Measurements from ENCODE around the gene TNIK.
A peak's percentile ranks its signal among the peaks of the same experiment; 100 is the strongest.
"Not testable (repeated sequence)": the region's sequence is repeated elsewhere in the genome, so short reads cannot be mapped to it uniquely, and the experiment has no call there.

Gene TNIK

GRCh38 chr3:171383206-171384018 lies 76.8 kb downstream of the TNIK start:
- DNase-seq (ENCODE audit: low spot score): no peak

GRCh38 chr3:171382347-171382746 lies 77.9 kb downstream of the TNIK start:
- DNase-seq (ENCODE audit: low spot score): not testable (repeated sequence)

- no peak for DNase-seq (ENCODE audit: low spot score)
Measured at GRCh38 chr3:171380711-171381425, 79.3 kb downstream of the TNIK start.

GRCh38 chr3:171379961-171380483 lies 80.2 kb downstream of the TNIK start:
- no peak for DNase-seq (ENCODE audit: low spot score)

DNA sequence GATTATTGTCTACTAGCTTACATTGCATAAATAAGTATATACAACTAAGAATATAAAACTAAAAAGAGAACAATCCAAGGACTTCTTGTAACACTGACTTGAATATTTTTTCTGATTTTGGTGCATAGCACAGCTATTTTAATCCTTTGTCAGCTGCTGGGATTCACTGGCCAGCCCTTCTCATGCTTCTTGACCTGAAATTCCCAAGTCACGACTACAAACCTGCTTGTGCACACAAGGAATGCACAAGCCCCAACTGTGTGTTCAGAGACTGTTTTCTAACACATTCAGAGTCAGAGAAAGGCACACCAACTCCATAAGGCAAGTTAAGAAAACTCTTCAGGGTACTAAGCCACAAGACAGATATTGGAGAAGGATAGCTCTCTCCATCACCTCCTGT lies 80.9 kb downstream of the TNIK start:
- no peak for DNase-seq (ENCODE audit: low spot score)

GRCh38 chr3:171378586-171378985 lies 81.6 kb downstream of the TNIK start:
- DNase-seq (ENCODE audit: low spot score): no peak

DNA sequence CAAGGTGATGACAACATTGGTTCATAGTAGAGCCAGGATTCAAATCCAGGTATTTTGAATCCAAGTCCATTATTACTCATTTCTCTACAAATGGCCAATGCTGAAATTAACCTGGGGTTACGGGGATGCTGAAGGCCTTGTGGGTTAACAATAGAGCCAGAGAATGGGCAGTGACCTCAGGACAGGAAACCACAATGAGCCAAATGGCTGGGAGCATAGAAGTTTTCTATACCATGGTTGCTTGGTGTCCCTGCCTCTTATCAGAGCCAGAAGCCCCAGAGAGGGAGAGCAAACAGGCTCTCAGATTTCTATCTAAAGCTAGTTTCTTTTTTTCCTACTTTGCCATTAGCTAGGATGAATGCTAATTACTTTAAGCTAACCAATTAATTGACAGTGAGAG lies 82.3 kb downstream of the TNIK start:
- DNase-seq (ENCODE audit: low spot score): no peak

DNA sequence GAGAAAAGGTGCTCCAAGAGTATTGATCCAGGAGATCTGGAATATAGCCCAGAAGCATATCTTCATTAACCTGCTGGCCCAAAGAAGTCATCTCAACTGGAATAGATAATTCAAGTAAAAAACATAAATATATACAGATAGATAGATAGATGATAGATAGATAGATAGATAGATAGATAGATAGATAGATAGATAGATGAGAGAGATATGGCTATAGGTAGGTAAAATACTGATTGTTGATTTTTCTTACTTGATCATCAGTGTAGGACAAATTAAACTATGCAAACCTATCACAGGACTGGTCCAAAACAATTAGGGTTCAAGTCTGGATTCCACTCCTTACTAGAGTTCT lies 83.6 kb downstream of the TNIK start:
- no peak for DNase-seq (ENCODE audit: low spot score)

DNA sequence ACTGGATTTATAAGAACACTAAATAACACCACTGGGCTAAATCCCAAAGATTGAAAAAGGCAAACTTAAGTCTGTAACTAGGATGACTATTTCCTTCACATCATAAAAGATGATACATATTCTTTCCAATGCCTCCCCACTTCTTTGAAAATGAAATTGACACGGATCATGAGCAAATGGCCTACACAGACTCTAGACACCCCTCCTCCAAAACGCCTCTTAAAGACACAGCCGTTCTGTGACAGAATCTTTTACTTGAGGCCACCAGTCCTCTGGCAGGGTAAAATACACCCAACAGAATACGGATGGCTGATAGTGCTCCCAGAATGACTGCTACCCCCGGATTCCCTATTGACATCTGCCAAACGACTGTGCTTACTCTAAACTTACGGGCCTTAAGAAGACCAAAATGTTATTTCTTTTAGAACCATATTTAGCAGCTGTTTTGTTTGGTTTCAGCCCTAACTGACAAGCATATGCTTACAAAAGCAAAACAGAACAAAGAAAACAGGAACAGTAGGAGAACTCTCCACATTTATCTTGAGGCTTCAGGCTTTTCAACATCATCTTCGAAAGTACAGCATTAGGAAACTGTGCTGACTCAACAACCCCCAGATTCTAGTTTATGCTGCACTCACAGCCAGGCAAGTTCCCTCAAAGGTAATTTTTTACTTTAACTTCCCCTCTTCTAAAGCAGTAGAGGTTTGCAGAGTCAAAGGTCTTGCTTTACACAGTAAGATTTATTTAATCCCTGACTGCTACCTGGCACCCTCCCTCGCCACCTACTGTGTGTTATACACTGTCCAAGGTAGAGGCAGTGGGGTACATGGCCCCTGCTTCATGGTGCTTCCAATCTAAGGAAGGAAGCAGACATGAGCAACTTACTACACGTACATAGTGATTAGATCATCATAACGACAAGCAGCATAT lies 84.3 kb downstream of the TNIK start:
- DNase-seq (ENCODE audit: low spot score): peak; percentile 10

DNA sequence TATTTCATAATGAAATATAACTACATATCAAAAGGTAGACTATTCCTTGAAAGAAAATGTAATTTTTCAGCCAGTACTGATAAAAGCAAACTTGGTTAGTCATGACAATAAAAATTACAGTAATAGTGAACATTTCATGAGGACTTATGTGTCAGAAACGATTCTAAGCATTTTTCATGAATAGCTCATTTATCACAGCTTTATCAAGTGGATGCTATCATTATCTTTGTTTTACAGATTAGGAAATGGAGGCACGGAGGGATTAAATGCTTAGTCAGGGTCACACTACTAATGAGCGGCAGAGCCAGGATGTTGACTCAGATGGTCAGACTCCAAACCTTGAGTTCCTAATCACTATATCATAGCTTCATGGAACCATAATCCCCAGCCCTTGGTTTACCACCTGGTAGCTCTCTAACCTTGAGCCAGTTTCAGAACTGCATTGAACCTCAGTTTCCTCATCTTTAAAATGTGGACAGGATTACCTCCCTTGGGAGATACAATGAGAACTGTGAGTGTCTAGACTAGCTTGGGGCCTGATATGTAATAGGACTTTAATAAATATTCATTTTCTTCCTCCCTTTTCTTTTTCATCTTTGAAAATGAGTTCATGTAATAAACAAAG lies 85.4 kb downstream of the TNIK start:
- DNase-seq (ENCODE audit: low spot score): no peak

DNA sequence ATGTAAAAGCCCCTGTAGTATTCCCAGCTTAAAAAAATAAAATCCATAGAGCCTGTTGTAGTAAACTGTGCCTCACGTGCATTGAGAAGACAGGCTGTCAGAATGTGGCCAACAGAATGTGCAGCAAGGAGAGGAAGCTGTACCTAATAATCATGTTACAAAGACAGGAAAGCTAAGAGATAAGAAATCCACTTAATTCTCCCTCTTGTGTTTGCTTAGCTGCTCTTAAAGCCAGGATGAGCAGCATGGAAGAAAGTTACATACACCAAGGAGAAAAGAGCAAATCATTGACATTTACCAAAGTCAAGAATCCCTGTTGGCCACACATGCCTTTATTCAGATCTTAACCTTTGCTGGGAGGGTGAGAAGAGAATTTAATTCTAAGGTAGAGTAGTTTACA lies 85.9 kb downstream of the TNIK start:
- DNase-seq (ENCODE audit: low spot score): no peak

DNA sequence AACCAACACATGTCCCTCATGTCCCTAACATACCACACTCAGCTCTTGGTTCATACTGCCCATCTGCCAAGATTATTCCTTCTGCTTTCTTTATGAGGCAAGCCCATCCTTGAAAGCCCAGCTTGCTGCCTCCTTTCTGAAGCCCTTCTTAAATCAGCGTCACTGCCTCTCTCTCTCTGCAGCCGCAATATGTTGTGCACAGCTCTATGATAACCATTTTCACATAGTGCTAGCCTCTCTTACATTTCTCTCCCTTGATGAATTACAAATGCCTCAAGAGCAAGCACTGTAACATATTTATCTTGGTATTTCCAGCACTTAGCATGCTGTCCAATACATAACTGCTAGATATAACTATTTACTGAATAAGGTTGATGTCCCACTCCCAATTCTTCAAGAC lies 86.5 kb downstream of the TNIK start:
- no peak for DNase-seq (ENCODE audit: low spot score)

- no peak for DNase-seq (ENCODE audit: low spot score)
Measured at GRCh38 chr3:171372694-171373093, 87.5 kb downstream of the TNIK start.

GRCh38 chr3:171371354-171371753 lies 88.9 kb downstream of the TNIK start:
- no peak for DNase-seq (ENCODE audit: low spot score)

GRCh38 chr3:171369156-171369555 lies 91.0 kb downstream of the TNIK start:
- DNase-seq (ENCODE audit: low spot score): no peak

GRCh38 chr3:171366738-171367137 lies 93.5 kb downstream of the TNIK start:
- DNase-seq (ENCODE audit: low spot score): not testable (repeated sequence)

GRCh38 chr3:171366043-171366442 lies 94.2 kb downstream of the TNIK start:
- no peak for DNase-seq (ENCODE audit: low spot score)

DNA sequence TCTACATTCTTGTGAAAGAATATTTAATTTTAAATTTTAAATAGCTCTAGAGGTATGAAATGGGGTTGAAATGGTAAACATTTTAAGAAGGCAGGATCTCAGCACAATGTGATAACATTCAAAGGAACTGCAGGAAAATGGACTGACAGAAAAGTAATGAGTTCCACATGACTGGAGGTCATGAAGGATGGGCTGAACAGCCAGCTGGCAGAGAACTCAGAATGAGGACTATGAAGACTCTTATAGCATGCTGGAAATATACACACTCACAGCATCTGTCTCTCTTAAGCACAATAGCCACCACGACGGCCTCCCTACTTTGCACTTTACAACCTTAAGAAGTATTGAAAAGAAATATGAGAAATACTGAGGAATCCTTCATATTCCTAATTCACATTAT lies 94.7 kb downstream of the TNIK start:
- DNase-seq (ENCODE audit: low spot score): no peak

- no peak for DNase-seq (ENCODE audit: low spot score)
Measured at GRCh38 chr3:171364500-171364899, 95.7 kb downstream of the TNIK start.

- no peak for DNase-seq (ENCODE audit: low spot score)
Measured at GRCh38 chr3:171363202-171363601, 97.0 kb downstream of the TNIK start.

DNA sequence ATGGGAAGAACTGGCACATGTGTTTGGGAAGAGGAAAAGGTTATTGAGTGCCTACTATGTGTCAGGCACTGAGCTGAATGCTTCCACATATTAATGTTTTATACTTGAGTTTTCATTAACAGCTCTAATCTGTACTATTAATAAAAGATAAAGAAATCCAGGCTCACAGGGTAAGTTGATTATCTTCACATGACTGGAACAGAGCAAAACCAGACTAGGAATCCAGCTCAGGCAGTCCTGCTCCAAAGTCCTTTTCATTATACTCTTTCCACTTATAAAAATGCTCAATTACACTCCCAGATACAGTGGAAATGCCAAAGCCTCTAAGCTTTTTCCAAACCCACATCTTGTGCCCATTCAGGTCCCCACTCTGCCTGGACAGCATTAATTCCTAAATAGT lies 97.6 kb downstream of the TNIK start:
- no peak for DNase-seq (ENCODE audit: low spot score)

DNA sequence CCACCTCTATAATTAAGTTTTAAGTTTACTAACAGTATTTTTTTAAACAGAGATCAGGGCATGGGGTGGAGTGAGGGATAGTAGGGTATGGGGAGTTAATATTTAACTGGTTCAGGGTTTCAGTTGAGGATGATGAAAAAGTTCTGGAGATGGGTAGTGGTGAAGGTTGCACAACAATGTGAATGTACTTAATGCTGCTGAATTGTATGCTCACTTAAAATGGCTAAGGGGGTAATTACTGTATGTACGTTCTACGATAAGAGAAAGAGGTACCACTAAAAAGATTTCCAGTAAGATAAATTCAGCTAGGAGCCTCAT lies 101.4 kb downstream of the TNIK start:
- no peak for DNase-seq (ENCODE audit: low spot score)
